Keratinocyte (primary cell): ENCODE measurements around the gene IFI35. TPM values are rescaled to one million over a fixed set of nuclear protein-coding genes. Genes with fewer than 3 reads are reported as not detected.
"Not testable (repeated sequence)": the region's sequence is repeated elsewhere in the genome, so short reads cannot be mapped to it uniquely, and the experiment has no call there.

Source experiments
- DNase-seq: peaks from one replicate; pipeline ENCODE4 v3.0.0-alpha.2; 2011; ENCODE audit warnings: low read depth, missing footprints, low spot score
- FAIRE-seq: peaks from 2 replicates; lab custom pipeline; 2011; peaks lifted over from hg19 to GRCh38; lab: Jason Lieb, UNC
- H2AFZ ChIP-seq: 2 replicates; pipeline ENCODE4 v1.6.0; 2012; ENCODE audit warnings: low read length, control low read depth, inconsistent platforms; ENCODE audit not compliant: control insufficient read depth
- H3K27ac ChIP-seq: 2 replicates; pipeline ENCODE4 v1.5.1; 2011; ENCODE audit warnings: low read length; ENCODE audit not compliant: control insufficient read depth, insufficient read depth
- H3K27me3 ChIP-seq: 3 replicates; pipeline ENCODE4 v1.6.0; 2011; ENCODE audit warnings: low read length; ENCODE audit not compliant: control insufficient read depth, insufficient read depth; ENCODE audit errors: extremely low read depth
- H3K36me3 ChIP-seq, 2 experiments: 2 replicates in 1 of 2; 3 replicates in 1 of 2; pipeline ENCODE4 v1.5.1; 2011; ENCODE audit warnings: low read length in 2 of 2, mild to moderate bottlenecking in 1 of 2; ENCODE audit not compliant: control insufficient read depth in 2 of 2, insufficient read depth in 2 of 2; ENCODE audit errors: extremely low read depth in 1 of 2
- H3K4me1 ChIP-seq: 3 replicates; pipeline ENCODE4 v1.5.1; 2011; ENCODE audit warnings: low read length; ENCODE audit not compliant: control insufficient read depth, insufficient read depth; ENCODE audit errors: extremely low read depth
- H3K4me2 ChIP-seq: 3 replicates; pipeline ENCODE4 v1.6.0; 2011; ENCODE audit warnings: low read depth, low read length; ENCODE audit not compliant: control insufficient read depth, insufficient read depth; ENCODE audit errors: extremely low read depth
- H3K4me3 ChIP-seq, 3 experiments: fragments of 200-600 bp in 1 of 3; sonication (generic) in 1 of 3; 2 replicates in 2 of 3; 3 replicates in 1 of 3; pipeline ENCODE4 v1.5.1; 2011 to 2016; ENCODE audit warnings: low read length in 3 of 3, mild to moderate bottlenecking in 3 of 3, control low read depth in 2 of 3, inconsistent platforms in 1 of 3, low read depth in 1 of 3, mixed read lengths in 1 of 3, mixed run types in 1 of 3, moderate library complexity in 1 of 3; ENCODE audit not compliant: control insufficient read depth in 2 of 3, insufficient read depth in 2 of 3; ENCODE audit errors: extremely low read depth in 1 of 3
- H3K79me2 ChIP-seq: 2 replicates; pipeline ENCODE4 v1.6.0; 2012; ENCODE audit warnings: low read length; ENCODE audit not compliant: control insufficient read depth, insufficient read depth
- H3K9ac ChIP-seq: 3 replicates; pipeline ENCODE4 v1.6.0; 2011; ENCODE audit warnings: low read length; ENCODE audit not compliant: control insufficient read depth, insufficient read depth; ENCODE audit errors: extremely low read depth
- H3K9me1 ChIP-seq: 3 replicates; pipeline ENCODE4 v1.6.0; 2011; ENCODE audit warnings: low read length; ENCODE audit not compliant: control insufficient read depth, insufficient read depth; ENCODE audit errors: extremely low read depth
- H3K9me3 ChIP-seq: 2 replicates; pipeline ENCODE4 v1.5.1; 2012; ENCODE audit warnings: low read depth, low read length; ENCODE audit not compliant: control insufficient read depth
- H4K20me1 ChIP-seq: 3 replicates; pipeline ENCODE4 v1.6.0; 2011; ENCODE audit warnings: low read length; ENCODE audit not compliant: control insufficient read depth, insufficient read depth; ENCODE audit errors: extremely low read depth
- EZH2 ChIP-seq: IDR thresholded peaks from one replicate; pipeline ENCODE4 v1.6.1; 2012; ENCODE audit warnings: inconsistent platforms, mild to moderate bottlenecking, low read length, moderate library complexity
- dilution Hi-C: fragments of 300-500 bp; cut with MboI; formaldehyde crosslinking; loops from one replicate; pipeline ENCODE4 v1.7.0; 2020; ENCODE audit warnings: low sequenced_read_pairs; ENCODE audit not compliant: extremely low pct_ligation_motif_present
- polyA plus RNA-seq, 5 experiments: library from polyadenylated mRNA; depleted of rRNA in 3 of 5; stranded (reverse) in 3 of 5; stranded (forward) in 1 of 5; unstranded in 1 of 5; fragments of >200 nt; gene quantifications; 1 replicate in 1 of 5; 2 replicates in 3 of 5; 3 replicates in 1 of 5; pipeline versions ENCODE4 v1.2.1 to v1.2.3, GENCODE V29; 2011 to 2012; ENCODE audit warnings: missing spikeins in 2 of 5, low read depth in 1 of 5, low replicate concordance in 1 of 5
- TF ChIP-seq, protein P1 (sequence below), 3 experiments: IDR thresholded peaks in 1 of 3; conservative IDR thresholded peaks in 1 of 3; optimal IDR thresholded peaks in 1 of 3; 2 replicates in 2 of 3; 3 replicates in 1 of 3; pipeline versions ENCODE3 to v1.5.1; 2011; ENCODE audit warnings: low read length in 3 of 3, mild to moderate bottlenecking in 3 of 3, moderate library complexity in 2 of 3, control low read depth in 1 of 3, inconsistent platforms in 1 of 3; ENCODE audit not compliant: insufficient read depth in 2 of 3; ENCODE audit errors: extremely low read depth in 1 of 3

IFI35 gene
- polyA plus RNA-seq, 1 donor (not counting 4 experiments of a cell fraction or from before 2014, with no cell fraction given) = 27.6 TPM

DNA sequence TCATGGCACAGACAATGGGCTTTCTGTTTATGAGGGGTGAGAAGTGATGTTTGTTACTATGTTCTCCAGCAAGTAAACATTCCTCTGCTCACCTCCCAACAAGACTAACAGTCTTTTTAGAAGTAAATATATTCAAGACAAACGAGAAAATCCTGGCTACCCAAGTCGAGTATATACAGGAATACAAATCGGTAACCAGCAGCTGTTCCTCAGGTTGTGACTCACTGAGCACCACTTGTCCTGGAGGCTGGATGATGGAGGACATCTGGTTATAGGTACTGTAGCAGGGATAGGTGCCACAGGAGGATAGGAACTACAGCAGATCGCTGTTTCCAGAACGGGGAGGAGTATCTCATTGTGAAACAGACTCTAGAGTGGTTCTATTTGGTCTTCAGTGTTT, 13.7 kb upstream of the IFI35 start:
- dilution Hi-C loops = no loop called here
- Histone ChIP-seq H3K27me3 (no peaks in the 10 kb centered on the region), H3K4me2 (no peak overlapping the region), H4K20me1 (no peaks in the 10 kb centered on the region), H3K4me3 (no peak overlapping the region), H3K9me3 (no peaks in the 10 kb centered on the region), H3K9me1 (no peaks in the 10 kb centered on the region), H3K27ac (no peak overlapping the region), H3K9ac (no peak overlapping the region), H3K4me1 (peaks cover 36% of the 10 kb centered on the region), H3K79me2 (no peaks in the 10 kb centered on the region), H3K36me3 (peaks cover 14 to 29% of the 10 kb centered on the region in 2 experiments), H2AFZ (no peak overlapping the region)
- TF ChIP-seq EZH2 = no peak
- TF ChIP-seq, protein P1, sequence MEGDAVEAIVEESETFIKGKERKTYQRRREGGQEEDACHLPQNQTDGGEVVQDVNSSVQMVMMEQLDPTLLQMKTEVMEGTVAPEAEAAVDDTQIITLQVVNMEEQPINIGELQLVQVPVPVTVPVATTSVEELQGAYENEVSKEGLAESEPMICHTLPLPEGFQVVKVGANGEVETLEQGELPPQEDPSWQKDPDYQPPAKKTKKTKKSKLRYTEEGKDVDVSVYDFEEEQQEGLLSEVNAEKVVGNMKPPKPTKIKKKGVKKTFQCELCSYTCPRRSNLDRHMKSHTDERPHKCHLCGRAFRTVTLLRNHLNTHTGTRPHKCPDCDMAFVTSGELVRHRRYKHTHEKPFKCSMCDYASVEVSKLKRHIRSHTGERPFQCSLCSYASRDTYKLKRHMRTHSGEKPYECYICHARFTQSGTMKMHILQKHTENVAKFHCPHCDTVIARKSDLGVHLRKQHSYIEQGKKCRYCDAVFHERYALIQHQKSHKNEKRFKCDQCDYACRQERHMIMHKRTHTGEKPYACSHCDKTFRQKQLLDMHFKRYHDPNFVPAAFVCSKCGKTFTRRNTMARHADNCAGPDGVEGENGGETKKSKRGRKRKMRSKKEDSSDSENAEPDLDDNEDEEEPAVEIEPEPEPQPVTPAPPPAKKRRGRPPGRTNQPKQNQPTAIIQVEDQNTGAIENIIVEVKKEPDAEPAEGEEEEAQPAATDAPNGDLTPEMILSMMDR (optimal IDR thresholded peaks at IDR 0.05 in 1 of 3, IDR thresholded peaks at IDR 0.05 in 1 of 3, conservative IDR thresholded peaks at IDR 0.05 in 1 of 3; ENCODE audit: extremely low read depth in 1 of 3, insufficient read depth in 2 of 3, low read length in 3 of 3) = no peak
- FAIRE-seq (no peak), DNase-seq (no peak)

DNA sequence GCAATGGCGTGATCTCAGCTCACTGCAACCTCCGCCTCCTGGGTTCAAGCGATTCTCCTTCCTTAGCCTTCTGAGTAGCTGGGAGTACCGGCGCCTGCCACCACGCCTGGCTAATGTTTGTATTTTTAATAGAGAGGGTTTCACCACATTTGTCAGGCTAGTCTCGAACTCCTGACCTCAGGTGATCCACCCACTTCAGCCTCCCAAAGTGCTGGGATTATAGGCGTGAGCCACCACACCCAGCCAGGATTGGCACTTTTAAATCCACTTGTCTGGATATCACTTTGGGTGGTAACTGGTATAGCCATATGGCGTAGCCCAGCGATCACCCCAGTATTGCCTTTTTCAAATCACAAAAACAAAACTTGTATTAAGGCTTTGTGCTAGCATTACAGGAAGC, 12.7 kb upstream of the IFI35 start:
- H4K20me1 ChIP-seq, dilution Hi-C loops, H3K79me2 ChIP-seq, H3K27ac ChIP-seq, H3K27me3 ChIP-seq, H3K4me3 ChIP-seq, H3K9me3 ChIP-seq, H2AFZ ChIP-seq, H3K4me2 ChIP-seq, H3K9me1 ChIP-seq, DNase-seq, H3K9ac ChIP-seq, FAIRE-seq: not testable (repeated sequence)
- peaks cover 31% of the 10 kb centered on the region for H3K4me1 ChIP-seq
- H3K36me3 ChIP-seq = peaks cover 13 to 29% of the 10 kb centered on the region in 2 experiments

DNA sequence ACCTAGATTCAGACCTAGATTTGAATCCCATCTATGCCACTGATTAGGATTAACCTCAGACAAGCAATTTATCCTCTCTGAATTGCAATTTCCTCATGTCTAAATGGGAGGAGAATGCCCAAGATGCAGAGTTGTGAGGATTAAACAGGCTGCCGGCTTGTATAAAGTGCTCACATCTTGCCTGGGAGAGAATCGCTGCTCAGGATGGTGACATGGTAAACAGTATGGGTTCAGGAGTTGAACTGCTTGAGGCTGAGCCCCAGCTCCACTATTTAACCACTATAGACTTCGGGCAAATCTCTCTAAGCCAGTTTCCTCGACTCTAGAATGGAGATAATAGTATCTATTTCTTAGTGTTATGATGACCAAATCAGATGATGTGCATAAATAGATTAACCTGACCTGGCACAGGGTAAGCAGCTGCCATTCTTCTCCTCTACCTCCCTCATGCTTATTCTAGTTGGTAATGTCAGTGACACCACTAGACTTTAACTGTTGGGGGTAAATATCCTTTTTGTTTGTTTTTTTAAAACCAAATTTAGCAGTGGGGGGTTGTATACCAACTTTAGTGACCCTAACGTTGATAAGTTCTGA, 9.1 kb upstream of the IFI35 start:
- no peaks in the 10 kb centered on the region for H3K9me3 ChIP-seq
- H3K4me1 ChIP-seq = peaks cover 23% of the 10 kb centered on the region
- H3K36me3 ChIP-seq = peaks cover 19 to 38% of the 10 kb centered on the region in 2 experiments
- H3K9ac ChIP-seq = peak overlapping the region; percentile 43
- peak overlapping the region; percentile 71 for H3K4me2 ChIP-seq
- DNase-seq (no peak), FAIRE-seq (no peak)
- peak overlapping the region; percentile 54 for H2AFZ ChIP-seq
- TF ChIP-seq, protein P1 (optimal IDR thresholded peaks at IDR 0.05 in 1 of 3, IDR thresholded peaks at IDR 0.05 in 1 of 3, conservative IDR thresholded peaks at IDR 0.05 in 1 of 3; ENCODE audit: extremely low read depth in 1 of 3, insufficient read depth in 2 of 3, low read length in 3 of 3) = no peak
- TF ChIP-seq EZH2 = no peak
- H4K20me1 ChIP-seq = no peaks in the 10 kb centered on the region
- no peaks in the 10 kb centered on the region for H3K27me3 ChIP-seq
- dilution Hi-C loops = no loop called here
- H3K4me3 ChIP-seq = peak overlapping the region in 1 of 3 experiments; percentile 52
- no peaks in the 10 kb centered on the region for H3K9me1 ChIP-seq
- peaks cover 27% of the 10 kb centered on the region for H3K79me2 ChIP-seq
- H3K27ac ChIP-seq = peak overlapping the region; percentile 12
